Renal pelvis (tissue), 4 donors: ENCODE data around the gene C1QL2. TPM values are rescaled to one million over a fixed set of nuclear protein-coding genes. Genes with fewer than 3 reads are reported as not detected.

ENCODE experiments used
- DNase-seq: peaks from one replicate; pipeline ENCODE4 v3.0.0-alpha.2; 2013
- polyA plus RNA-seq, 3 donors: library from polyadenylated mRNA; unstranded; fragments of 120-200 nt; gene quantifications; one replicate each; pipeline ENCODE4 v1.2.1, GENCODE V29; 2013; ENCODE audit not compliant: insufficient read length in 3 of 3

The C1QL2 gene
- polyA plus RNA-seq, 3 donors: not detected

GRCh38 chr2:119179991-119180390 is 21.4 kb upstream of the C1QL2 start:
- DNase-seq: no peak

GRCh38 chr2:119179202-119179601 is 20.7 kb upstream of the C1QL2 start:
- DNase-seq: no peak

- no peak for DNase-seq
Observed at GRCh38 chr2:119178776-119179175, 20.2 kb upstream of the C1QL2 start.

GRCh38 chr2:119177838-119178190 is 19.3 kb upstream of the C1QL2 start:
- DNase-seq: no peak

GRCh38 chr2:119177171-119177837 is 18.8 kb upstream of the C1QL2 start:
- DNase-seq: no peak

GRCh38 chr2:119175517-119175916 is 17.0 kb upstream of the C1QL2 start:
- no peak for DNase-seq

- DNase-seq: no peak
Observed at GRCh38 chr2:119174993-119175347, 16.4 kb upstream of the C1QL2 start.

GRCh38 chr2:119174216-119174992 is 15.9 kb upstream of the C1QL2 start:
- no peak for DNase-seq

GRCh38 chr2:119173556-119174060 is 15.1 kb upstream of the C1QL2 start:
- no peak for DNase-seq

GRCh38 chr2:119170504-119170903 is 12.0 kb upstream of the C1QL2 start:
- DNase-seq: no peak

GRCh38 chr2:119169717-119170116 is 11.2 kb upstream of the C1QL2 start:
- no peak for DNase-seq

- DNase-seq: no peak
Observed at GRCh38 chr2:119160361-119160990, 1.9 kb upstream of the C1QL2 start.

GRCh38 chr2:119157850-119158511 is 570 bp downstream of the C1QL2 start:
- DNase-seq: no peak

- no peak for DNase-seq
Observed at GRCh38 chr2:119156891-119157773, 1.4 kb downstream of the C1QL2 start.

- no peak for DNase-seq
Observed at GRCh38 chr2:119156105-119156890, 2.3 kb downstream of the C1QL2 start.

GRCh38 chr2:119155633-119156032 is 2.9 kb downstream of the C1QL2 start:
- DNase-seq: no peak

GRCh38 chr2:119154076-119154475 is 4.5 kb downstream of the C1QL2 start:
- no peak for DNase-seq

GRCh38 chr2:119149611-119150010 is 8.9 kb downstream of the C1QL2 start:
- DNase-seq: no peak

GRCh38 chr2:119147776-119148715 is 10.5 kb downstream of the C1QL2 start:
- no peak for DNase-seq
